Calu3 (cell line): Measurements from ENCODE around the gene CTNNAL1. TPM values are rescaled to one million over a fixed set of nuclear protein-coding genes. Genes with fewer than 3 reads are reported as not detected.

Experiments
- BruUV-seq: library from RNA; stranded (reverse); fragments of 400-500 nt; replicated peaks from 2 replicates; lab custom pipeline; 2021; lab: Mats Ljungman, UMichigan
- CTCF ChIA-PET: fragments of 300-600 bp; sonication (Branson Sonifier 250); formaldehyde crosslinking; loops from one replicate; lab custom pipeline; 2022; ENCODE audit warnings: antibody characterized with exemption; lab: Charles Lee
- DNase-seq: peaks from one replicate; pipeline ENCODE4 v3.0.0; 2022
- H3K27ac Mint-ChIP-seq: one replicate; pipeline ENCODE4 v1.8.0; 2022; ENCODE audit warnings: mixed read lengths; ENCODE audit not compliant: unreplicated experiment
- H3K27me3 Mint-ChIP-seq: one replicate; pipeline ENCODE4 v1.8.0; 2022; ENCODE audit warnings: mixed read lengths; ENCODE audit not compliant: unreplicated experiment
- H3K36me3 Mint-ChIP-seq: one replicate; pipeline ENCODE4 v1.8.0; 2022; ENCODE audit warnings: mild to moderate bottlenecking, moderate library complexity, mixed read lengths; ENCODE audit not compliant: insufficient read depth, unreplicated experiment
- H3K4me1 Mint-ChIP-seq: one replicate; pipeline ENCODE4 v1.8.0; 2022; ENCODE audit warnings: mild to moderate bottlenecking, low read depth, mixed read lengths; ENCODE audit not compliant: unreplicated experiment
- H3K4me3 Mint-ChIP-seq: one replicate; pipeline ENCODE4 v1.8.0; 2022; ENCODE audit warnings: mild to moderate bottlenecking, low read depth, moderate library complexity, mixed read lengths; ENCODE audit not compliant: unreplicated experiment
- H3K9me3 Mint-ChIP-seq: one replicate; pipeline ENCODE4 v1.8.0; 2022; ENCODE audit warnings: low read depth, mixed read lengths; ENCODE audit not compliant: unreplicated experiment
- intact Hi-C: fragments of 100-400 bp; cut with micrococcal nuclease; formaldehyde crosslinking; loops from one replicate; pipeline ENCODE4 v1.10.0; 2022; ENCODE audit not compliant: unreplicated experiment
- total RNA-seq: library from RNA; stranded (reverse); gene quantifications from 2 replicates; pipeline ENCODE4 v1.2.3, GENCODE V29; 2022
- TF ChIP-seq, protein P1 (sequence below): fragments of 200-600 bp; IDR thresholded peaks from one replicate; pipeline ENCODE4 v1.8.0; 2022; ENCODE audit warnings: antibody characterized with exemption; ENCODE audit not compliant: unreplicated experiment

The CTNNAL1 gene
- total RNA-seq, 1 experiment from 2014 or later: 20.6 TPM

DNA sequence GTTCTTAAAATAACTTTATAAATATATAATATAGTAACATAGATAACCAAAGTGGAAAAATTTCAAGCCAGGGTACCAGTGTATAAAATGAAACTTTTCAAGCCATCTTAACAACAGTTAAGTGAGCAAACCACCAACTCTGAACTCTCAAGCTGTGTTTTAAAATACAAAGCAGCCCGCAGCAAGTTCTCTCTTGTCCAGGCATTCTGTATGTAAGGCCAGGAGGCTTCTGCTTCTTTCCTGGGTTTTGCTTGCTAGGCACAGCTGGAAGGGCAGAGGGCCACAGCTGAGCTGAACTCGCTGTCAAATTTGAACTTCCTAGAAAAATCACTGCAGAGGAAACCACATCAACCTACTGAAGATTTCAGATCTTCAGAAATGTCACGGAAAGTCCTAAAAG lies 6.8 kb upstream of the CTNNAL1 start:
- BruUV-seq: no TSS peak
- Mint-ChIP-seq H3K27ac (no peak overlapping the region), H3K4me3 (no peak overlapping the region), H3K4me1 (peaks cover under 1% of the 10 kb centered on the region), H3K9me3 (no peaks in the 10 kb centered on the region), H3K36me3 (peaks cover 6% of the 10 kb centered on the region), H3K27me3 (no peaks in the 10 kb centered on the region)
- TF ChIP-seq, protein P1, sequence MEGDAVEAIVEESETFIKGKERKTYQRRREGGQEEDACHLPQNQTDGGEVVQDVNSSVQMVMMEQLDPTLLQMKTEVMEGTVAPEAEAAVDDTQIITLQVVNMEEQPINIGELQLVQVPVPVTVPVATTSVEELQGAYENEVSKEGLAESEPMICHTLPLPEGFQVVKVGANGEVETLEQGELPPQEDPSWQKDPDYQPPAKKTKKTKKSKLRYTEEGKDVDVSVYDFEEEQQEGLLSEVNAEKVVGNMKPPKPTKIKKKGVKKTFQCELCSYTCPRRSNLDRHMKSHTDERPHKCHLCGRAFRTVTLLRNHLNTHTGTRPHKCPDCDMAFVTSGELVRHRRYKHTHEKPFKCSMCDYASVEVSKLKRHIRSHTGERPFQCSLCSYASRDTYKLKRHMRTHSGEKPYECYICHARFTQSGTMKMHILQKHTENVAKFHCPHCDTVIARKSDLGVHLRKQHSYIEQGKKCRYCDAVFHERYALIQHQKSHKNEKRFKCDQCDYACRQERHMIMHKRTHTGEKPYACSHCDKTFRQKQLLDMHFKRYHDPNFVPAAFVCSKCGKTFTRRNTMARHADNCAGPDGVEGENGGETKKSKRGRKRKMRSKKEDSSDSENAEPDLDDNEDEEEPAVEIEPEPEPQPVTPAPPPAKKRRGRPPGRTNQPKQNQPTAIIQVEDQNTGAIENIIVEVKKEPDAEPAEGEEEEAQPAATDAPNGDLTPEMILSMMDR: no peak
- intact Hi-C loops: no loop called here
- CTCF ChIA-PET: no interaction called here
- no peak for DNase-seq

DNA sequence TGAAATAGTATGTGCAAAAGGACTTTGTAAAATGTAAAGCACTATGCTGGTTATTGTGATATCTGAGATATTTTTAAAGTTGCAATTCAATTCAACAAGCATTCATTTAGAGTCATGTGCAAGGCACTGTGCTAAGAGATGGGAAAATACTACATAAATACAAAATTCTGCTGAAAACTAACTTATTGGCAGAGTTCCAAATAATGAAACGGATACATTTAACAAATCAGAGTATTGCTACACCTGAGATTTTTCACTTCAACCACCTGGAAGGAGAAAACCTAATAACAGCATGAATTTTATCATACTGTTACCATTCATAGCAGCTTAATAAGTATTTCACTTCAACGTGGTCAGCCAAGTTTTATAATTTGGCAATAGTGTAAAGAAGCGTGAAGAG lies 6.1 kb upstream of the CTNNAL1 start:
- TF ChIP-seq, protein P1: no peak
- Mint-ChIP-seq H3K4me3 (no peak overlapping the region), H3K27me3 (no peaks in the 10 kb centered on the region), H3K27ac (no peak overlapping the region), H3K4me1 (peaks cover 8% of the 10 kb centered on the region), H3K36me3 (peaks cover 6% of the 10 kb centered on the region), H3K9me3 (no peaks in the 10 kb centered on the region)
- BruUV-seq: no TSS peak
- DNase-seq: no peak
- intact Hi-C loops: loop anchor here (10.0 kb wide), 1 partner anchor 65 kb away; no protein-coding TSS in a partner anchor
- CTCF ChIA-PET: no interaction called here

DNA sequence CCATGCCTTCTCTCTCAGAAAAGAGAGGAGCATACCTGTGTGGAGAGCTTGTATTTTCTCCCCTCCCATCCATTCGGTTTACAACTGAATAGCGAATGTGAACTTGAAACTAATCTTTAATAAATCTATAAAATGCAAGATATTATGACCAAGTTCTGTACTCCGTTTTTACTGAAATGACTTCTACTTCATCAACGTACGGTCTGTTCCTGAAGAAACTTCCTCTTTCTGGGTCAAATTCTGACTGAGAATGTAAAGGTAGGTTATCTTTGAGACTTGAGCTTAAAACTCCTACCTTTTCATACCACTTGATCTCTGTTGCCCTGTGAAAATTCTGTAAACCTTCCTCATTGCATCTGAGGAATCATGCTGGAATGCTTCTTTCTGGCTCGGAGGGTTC lies 4.2 kb upstream of the CTNNAL1 start:
- intact Hi-C loops: loop anchor here (10.0 kb wide), 1 partner anchor 63 kb away; no protein-coding TSS in a partner anchor
- H3K27me3 Mint-ChIP-seq: no peaks in the 10 kb centered on the region

DNA sequence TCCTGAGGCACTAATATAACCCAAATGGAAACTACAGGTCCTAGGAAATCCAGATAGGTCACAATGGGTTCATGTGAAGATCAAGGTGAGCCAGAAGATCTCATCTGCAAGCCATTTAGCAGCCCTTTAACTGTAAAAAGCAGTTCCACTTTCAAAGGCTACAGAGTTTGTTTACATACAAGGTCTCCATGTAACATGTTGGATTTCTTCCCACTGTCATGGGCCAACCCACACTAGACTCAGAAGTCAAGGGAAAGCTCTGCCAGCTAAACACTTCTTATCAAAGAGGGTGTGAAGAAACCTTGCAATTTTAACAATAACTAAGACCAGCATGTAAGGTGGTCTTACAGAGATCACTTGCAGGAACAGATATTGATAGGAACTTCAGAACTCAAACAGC lies 3.8 kb upstream of the CTNNAL1 start:
- Mint-ChIP-seq H3K27ac (no peak overlapping the region), H3K4me1 (peaks cover 12% of the 10 kb centered on the region), H3K36me3 (peaks cover 21% of the 10 kb centered on the region), H3K4me3 (no peak overlapping the region), H3K9me3 (no peaks in the 10 kb centered on the region), H3K27me3 (no peaks in the 10 kb centered on the region)
- intact Hi-C loops: loop anchor here (10.0 kb wide), 1 partner anchor 62 kb away; no protein-coding TSS in a partner anchor
- no TSS peak for BruUV-seq
- TF ChIP-seq, protein P1: no peak
- no peak for DNase-seq
- CTCF ChIA-PET: interaction anchor here (0.6 kb wide), 2 partner anchors 391 to 1225 kb away, joined by 3 read pairs; no protein-coding TSS in a partner anchor

More for the DNA sequence above, 4.2 kb upstream of the CTNNAL1 start:
- Mint-ChIP-seq H3K9me3 (no peaks in the 10 kb centered on the region), H3K27ac (no peak overlapping the region), H3K4me1 (peaks cover 9% of the 10 kb centered on the region), H3K36me3 (peaks cover 18% of the 10 kb centered on the region), H3K4me3 (no peak overlapping the region)
- no peak for DNase-seq
- no TSS peak for BruUV-seq
- TF ChIP-seq, protein P1: no peak
- CTCF ChIA-PET: no interaction called here
